GM21576 (cell line): Measurements from ENCODE around the gene LCTL.
"Not testable (repeated sequence)": the region's sequence is repeated elsewhere in the genome, so short reads cannot be mapped to it uniquely, and the experiment has no call there.

Experiments
- ATAC-seq: cut with Tn5 transposase; IDR thresholded peaks from one replicate; pipeline ENCODE4 v1.9.1; 2021; ENCODE audit warnings: mild to moderate bottlenecking, moderate library complexity; ENCODE audit not compliant: unreplicated experiment

Gene LCTL

GRCh38 chr15:66503780-66504562 lies 61.8 kb downstream of the LCTL start:
- ATAC-seq: no peak

- ATAC-seq: not testable (repeated sequence)
Measured at GRCh38 chr15:66503041-66503648, 62.7 kb downstream of the LCTL start.

- ATAC-seq: no peak
Measured at GRCh38 chr15:66502491-66502890, 63.3 kb downstream of the LCTL start.

- ATAC-seq: not testable (repeated sequence)
Measured at GRCh38 chr15:66500346-66500745, 65.5 kb downstream of the LCTL start.

GRCh38 chr15:66498501-66499386 lies 67.1 kb downstream of the LCTL start:
- ATAC-seq: no peak
